ENCODE results near the gene CCDC60. TPM values are rescaled to one million over a fixed set of nuclear protein-coding genes. Genes with fewer than 3 reads are reported as not detected.
A peak's percentile ranks its signal among the peaks of the same experiment; 100 is the strongest.

CCDC60 gene
- total RNA-seq, 1 experiment from 2014 or later = not detected

DNA sequence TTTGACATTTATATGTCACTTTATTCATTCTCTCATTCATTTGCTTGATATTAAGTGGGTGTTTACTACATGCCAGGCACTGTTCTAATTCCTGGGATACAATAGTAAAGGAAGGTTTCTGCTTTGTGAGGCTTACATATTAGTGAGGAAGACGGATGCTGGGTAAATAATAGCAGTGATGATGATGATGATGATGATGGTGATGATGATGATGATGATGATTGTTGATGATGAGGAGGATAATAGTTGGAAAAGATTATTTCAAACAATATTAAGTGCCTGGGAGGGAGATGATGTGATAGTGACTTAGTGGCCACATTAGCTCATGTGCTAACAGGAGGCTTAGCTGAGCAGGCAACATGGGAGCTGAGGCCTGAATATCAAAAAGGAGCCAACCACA is 239.7 kb downstream of the CCDC60 start:
- no peaks in the 10 kb centered on the region for H3K27me3 Mint-ChIP-seq (ENCODE audit: unreplicated experiment)
- peaks cover 8% of the 10 kb centered on the region for H3K4me1 Mint-ChIP-seq (ENCODE audit: low read depth, unreplicated experiment)
- H3K4me3 Mint-ChIP-seq (ENCODE audit: low read depth, unreplicated experiment) = no peak overlapping the region
- no peak for DNase-seq
- H3K27ac Mint-ChIP-seq (ENCODE audit: unreplicated experiment) = no peak overlapping the region
- no peaks in the 10 kb centered on the region for H3K36me3 Mint-ChIP-seq (ENCODE audit: insufficient read depth, unreplicated experiment)
- no TSS peak for BruUV-seq (replicated peaks)
- intact Hi-C loops (cut with micrococcal nuclease; ENCODE audit: unreplicated experiment) = no loop called here
- CTCF ChIA-PET = no interaction called here
- H3K9me3 Mint-ChIP-seq (ENCODE audit: low read depth, unreplicated experiment) = peaks cover 2% of the 10 kb centered on the region
- TF ChIP-seq, protein P1, sequence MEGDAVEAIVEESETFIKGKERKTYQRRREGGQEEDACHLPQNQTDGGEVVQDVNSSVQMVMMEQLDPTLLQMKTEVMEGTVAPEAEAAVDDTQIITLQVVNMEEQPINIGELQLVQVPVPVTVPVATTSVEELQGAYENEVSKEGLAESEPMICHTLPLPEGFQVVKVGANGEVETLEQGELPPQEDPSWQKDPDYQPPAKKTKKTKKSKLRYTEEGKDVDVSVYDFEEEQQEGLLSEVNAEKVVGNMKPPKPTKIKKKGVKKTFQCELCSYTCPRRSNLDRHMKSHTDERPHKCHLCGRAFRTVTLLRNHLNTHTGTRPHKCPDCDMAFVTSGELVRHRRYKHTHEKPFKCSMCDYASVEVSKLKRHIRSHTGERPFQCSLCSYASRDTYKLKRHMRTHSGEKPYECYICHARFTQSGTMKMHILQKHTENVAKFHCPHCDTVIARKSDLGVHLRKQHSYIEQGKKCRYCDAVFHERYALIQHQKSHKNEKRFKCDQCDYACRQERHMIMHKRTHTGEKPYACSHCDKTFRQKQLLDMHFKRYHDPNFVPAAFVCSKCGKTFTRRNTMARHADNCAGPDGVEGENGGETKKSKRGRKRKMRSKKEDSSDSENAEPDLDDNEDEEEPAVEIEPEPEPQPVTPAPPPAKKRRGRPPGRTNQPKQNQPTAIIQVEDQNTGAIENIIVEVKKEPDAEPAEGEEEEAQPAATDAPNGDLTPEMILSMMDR (IDR thresholded peaks at IDR 0.05; ENCODE audit: unreplicated experiment) = no peak

- no peaks in the 10 kb centered on the region for H3K27me3 Mint-ChIP-seq (ENCODE audit: unreplicated experiment)
- H3K9me3 Mint-ChIP-seq (ENCODE audit: low read depth, unreplicated experiment) = peaks cover 2% of the 10 kb centered on the region
- no peak overlapping the region for H3K4me3 Mint-ChIP-seq (ENCODE audit: low read depth, unreplicated experiment)
- no peaks in the 10 kb centered on the region for H3K36me3 Mint-ChIP-seq (ENCODE audit: insufficient read depth, unreplicated experiment)
- no peak overlapping the region for H3K27ac Mint-ChIP-seq (ENCODE audit: unreplicated experiment)
- no peak for DNase-seq
- CTCF ChIA-PET = no interaction called here
- peaks cover 8% of the 10 kb centered on the region for H3K4me1 Mint-ChIP-seq (ENCODE audit: low read depth, unreplicated experiment)
- no TSS peak for BruUV-seq (replicated peaks)
- TF ChIP-seq, protein P1 (IDR thresholded peaks at IDR 0.05; ENCODE audit: unreplicated experiment) = no peak
- intact Hi-C loops (cut with micrococcal nuclease; ENCODE audit: unreplicated experiment) = no loop called here
These were observed 241.7 kb downstream of the CCDC60 start for GRCh38 chr12:119576118-119576810.

DNA sequence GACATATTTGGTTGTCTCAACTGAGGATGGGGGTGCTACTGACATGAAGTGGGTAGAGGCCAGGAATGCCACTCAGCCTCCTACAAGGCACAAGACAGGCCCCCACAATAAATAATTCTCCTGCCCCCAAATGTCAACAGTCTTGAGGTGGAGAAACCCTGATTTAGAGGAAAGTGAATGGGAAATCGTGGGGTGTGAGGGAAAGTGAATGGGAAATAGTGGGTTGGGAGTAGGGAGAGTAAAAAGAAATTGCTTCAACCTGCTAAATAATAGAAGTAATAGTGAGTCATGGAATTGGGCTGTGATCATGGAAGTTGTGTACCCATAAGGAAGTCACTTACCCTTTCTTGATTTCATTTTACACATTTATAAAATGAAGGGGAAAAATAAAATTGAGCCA is 242.4 kb downstream of the CCDC60 start:
- TF ChIP-seq, protein P1 (IDR thresholded peaks at IDR 0.05; ENCODE audit: unreplicated experiment) = no peak
- Mint-ChIP-seq H3K27me3 (ENCODE audit: unreplicated experiment) (peaks cover 3% of the 10 kb centered on the region), H3K4me3 (ENCODE audit: low read depth, unreplicated experiment) (no peak overlapping the region), H3K36me3 (ENCODE audit: insufficient read depth, unreplicated experiment) (no peaks in the 10 kb centered on the region), H3K9me3 (ENCODE audit: low read depth, unreplicated experiment) (peaks cover 2% of the 10 kb centered on the region), H3K4me1 (ENCODE audit: low read depth, unreplicated experiment) (peaks cover 8% of the 10 kb centered on the region), H3K27ac (ENCODE audit: unreplicated experiment) (no peak overlapping the region)
- DNase-seq = no peak
- CTCF ChIA-PET = no interaction called here
- BruUV-seq (replicated peaks) = no TSS peak
- intact Hi-C loops (cut with micrococcal nuclease; ENCODE audit: unreplicated experiment) = no loop called here

GRCh38 chr12:119578112-119578511 is 243.6 kb downstream of the CCDC60 start:
- peak; percentile 65 for DNase-seq
- Mint-ChIP-seq H3K9me3 (ENCODE audit: low read depth, unreplicated experiment) (no peaks in the 10 kb centered on the region), H3K27ac (ENCODE audit: unreplicated experiment) (no peak overlapping the region), H3K36me3 (ENCODE audit: insufficient read depth, unreplicated experiment) (no peaks in the 10 kb centered on the region), H3K4me3 (ENCODE audit: low read depth, unreplicated experiment) (no peak overlapping the region), H3K4me1 (ENCODE audit: low read depth, unreplicated experiment) (peaks cover 8% of the 10 kb centered on the region), H3K27me3 (ENCODE audit: unreplicated experiment) (peaks cover 15% of the 10 kb centered on the region)
- intact Hi-C loops (cut with micrococcal nuclease; ENCODE audit: unreplicated experiment) = no loop called here
- CTCF ChIA-PET = interaction anchor here (0.6 to 1.3 kb wide), 5 partner anchors 9 to 1541 kb away, joined by 3 to 4 read pairs (median 3); no protein-coding TSS in a partner anchor
- TF ChIP-seq, protein P1 (IDR thresholded peaks at IDR 0.05; ENCODE audit: unreplicated experiment) = no peak
- no TSS peak for BruUV-seq (replicated peaks)

Data from Calu3 (cell line).